ENCODE results near the gene RAVER2.
"Not testable (repeated sequence)": the region's sequence is repeated elsewhere in the genome, so short reads cannot be mapped to it uniquely, and the experiment has no call there.

RAVER2 gene

GRCh38 chr1:64811131-64811530, 66.3 kb downstream of the RAVER2 start:
- H3K4me3 ChIP-seq: no peak overlapping the region
- TF ChIP-seq CTCF (IDR thresholded peaks at IDR 0.05): no peak
- H3K27ac ChIP-seq: no peak overlapping the region
- DNase-seq (ENCODE audit: low spot score): no peak

- no peak overlapping the region for H3K27ac ChIP-seq
- no peak overlapping the region for H3K4me3 ChIP-seq
- no peak for DNase-seq (ENCODE audit: low spot score)
- no peak for TF ChIP-seq CTCF (IDR thresholded peaks at IDR 0.05)
Observed at GRCh38 chr1:64814427-64814826, 69.6 kb downstream of the RAVER2 start.

GRCh38 chr1:64817364-64817763, 72.5 kb downstream of the RAVER2 start:
- H3K4me3 ChIP-seq; DNase-seq (ENCODE audit: low spot score); H3K27ac ChIP-seq: not testable (repeated sequence)

- not testable (repeated sequence) for H3K27ac ChIP-seq; H3K4me3 ChIP-seq; DNase-seq (ENCODE audit: low spot score)
Observed at GRCh38 chr1:64820572-64820971, 75.7 kb downstream of the RAVER2 start.

GRCh38 chr1:64822621-64823020, 77.7 kb downstream of the RAVER2 start:
- DNase-seq (ENCODE audit: low spot score): no peak
- Histone ChIP-seq H3K4me3 (no peak overlapping the region), H3K27ac (peak overlapping the region in 1 of 2 donors; percentile 19)
- TF ChIP-seq CTCF (IDR thresholded peaks at IDR 0.05): no peak

- peak; percentile 65 for TF ChIP-seq CTCF (IDR thresholded peaks at IDR 0.05)
- DNase-seq (ENCODE audit: low spot score): no peak
- H3K4me3 ChIP-seq: peak overlapping the region; percentile 13
- peak overlapping the region in 1 of 2 donors; percentile 38 for H3K27ac ChIP-seq
Observed at GRCh38 chr1:64823691-64824476, 79.0 kb downstream of the RAVER2 start.

GRCh38 chr1:64826991-64827390, 82.1 kb downstream of the RAVER2 start:
- DNase-seq (ENCODE audit: low spot score): no peak
- no peak for TF ChIP-seq CTCF (IDR thresholded peaks at IDR 0.05)
- Histone ChIP-seq H3K4me3 (no peak overlapping the region), H3K27ac (no peak overlapping the region)

GRCh38 chr1:64828829-64829228, 84.0 kb downstream of the RAVER2 start:
- TF ChIP-seq CTCF (IDR thresholded peaks at IDR 0.05): no peak
- no peak overlapping the region for H3K27ac ChIP-seq
- DNase-seq (ENCODE audit: low spot score): no peak
- H3K4me3 ChIP-seq: no peak overlapping the region

Data from coronary artery (tissue), 2 donors.